ENCODE measurements around the gene CCDC12. TPM values are rescaled to one million over a fixed set of nuclear protein-coding genes. Genes with fewer than 3 reads are reported as not detected.
"Not testable (repeated sequence)": the region's sequence is repeated elsewhere in the genome, so short reads cannot be mapped to it uniquely, and the experiment has no call there.

Gene CCDC12
- total RNA-seq, 4 donors from 2014 or later, result 36.9 to 59.4 (median 50.2) TPM

DNA sequence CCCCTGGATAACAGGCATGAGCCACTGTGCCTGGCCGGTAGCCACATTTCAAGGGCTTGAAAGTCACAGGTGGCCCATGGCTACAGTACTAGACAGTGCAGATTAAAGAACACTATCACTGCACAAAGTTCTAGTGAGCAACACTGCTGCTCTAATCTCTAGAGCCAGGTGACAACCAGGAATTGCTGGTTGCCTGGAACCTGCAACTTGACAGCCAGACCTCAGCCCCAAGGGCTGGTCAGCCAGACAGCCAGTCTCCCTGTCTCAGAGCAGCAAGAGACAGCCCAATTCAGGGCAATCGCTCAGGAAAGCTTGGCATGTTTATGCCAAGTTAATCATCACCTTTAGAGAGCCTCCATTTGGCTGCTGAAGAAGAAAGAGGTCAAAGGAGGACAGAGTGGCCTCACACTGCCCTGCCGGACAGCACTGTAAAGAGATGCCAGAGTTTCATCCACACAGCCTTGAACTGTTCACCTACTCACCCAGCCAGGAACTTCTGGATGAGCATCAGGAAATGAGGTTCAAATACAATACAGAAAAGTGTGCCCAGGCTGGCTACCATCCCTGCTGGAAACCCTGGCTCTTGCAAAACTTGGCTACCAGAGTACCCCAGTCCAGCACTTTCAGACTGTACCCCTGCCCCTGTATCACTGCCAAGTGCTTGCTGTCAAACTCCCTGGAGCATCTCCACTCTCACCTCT is 6.0 kb downstream of the CCDC12 start:
- no peaks in the 10 kb centered on the region for H3K9me3 ChIP-seq
- TF ChIP-seq, protein P1, sequence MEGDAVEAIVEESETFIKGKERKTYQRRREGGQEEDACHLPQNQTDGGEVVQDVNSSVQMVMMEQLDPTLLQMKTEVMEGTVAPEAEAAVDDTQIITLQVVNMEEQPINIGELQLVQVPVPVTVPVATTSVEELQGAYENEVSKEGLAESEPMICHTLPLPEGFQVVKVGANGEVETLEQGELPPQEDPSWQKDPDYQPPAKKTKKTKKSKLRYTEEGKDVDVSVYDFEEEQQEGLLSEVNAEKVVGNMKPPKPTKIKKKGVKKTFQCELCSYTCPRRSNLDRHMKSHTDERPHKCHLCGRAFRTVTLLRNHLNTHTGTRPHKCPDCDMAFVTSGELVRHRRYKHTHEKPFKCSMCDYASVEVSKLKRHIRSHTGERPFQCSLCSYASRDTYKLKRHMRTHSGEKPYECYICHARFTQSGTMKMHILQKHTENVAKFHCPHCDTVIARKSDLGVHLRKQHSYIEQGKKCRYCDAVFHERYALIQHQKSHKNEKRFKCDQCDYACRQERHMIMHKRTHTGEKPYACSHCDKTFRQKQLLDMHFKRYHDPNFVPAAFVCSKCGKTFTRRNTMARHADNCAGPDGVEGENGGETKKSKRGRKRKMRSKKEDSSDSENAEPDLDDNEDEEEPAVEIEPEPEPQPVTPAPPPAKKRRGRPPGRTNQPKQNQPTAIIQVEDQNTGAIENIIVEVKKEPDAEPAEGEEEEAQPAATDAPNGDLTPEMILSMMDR (IDR thresholded peaks at IDR 0.05), result no peak
- TF ChIP-seq EP300 (IDR thresholded peaks at IDR 0.05) (no peak), POLR2A (IDR thresholded peaks at IDR 0.05) (no peak)
- peak overlapping the region in 1 of 4 donors; percentile 7 for H3K27ac ChIP-seq
- no peak for DNase-seq (ENCODE audit: low spot score in 2 of 2)
- H3K36me3 ChIP-seq, result peaks cover 0 to 3% (median 0%) of the 10 kb centered on the region in 3 donors
- WGBS, 2 donors, result 22 to 31% methylated on average over 3 of the region's 3 CpGs
- H3K27me3 ChIP-seq, result no peaks in the 10 kb centered on the region
- H3K4me1 ChIP-seq, result peaks cover 0 to 89% (median 48%) of the 10 kb centered on the region in 4 donors
- no peak overlapping the region for H3K4me3 ChIP-seq

DNA sequence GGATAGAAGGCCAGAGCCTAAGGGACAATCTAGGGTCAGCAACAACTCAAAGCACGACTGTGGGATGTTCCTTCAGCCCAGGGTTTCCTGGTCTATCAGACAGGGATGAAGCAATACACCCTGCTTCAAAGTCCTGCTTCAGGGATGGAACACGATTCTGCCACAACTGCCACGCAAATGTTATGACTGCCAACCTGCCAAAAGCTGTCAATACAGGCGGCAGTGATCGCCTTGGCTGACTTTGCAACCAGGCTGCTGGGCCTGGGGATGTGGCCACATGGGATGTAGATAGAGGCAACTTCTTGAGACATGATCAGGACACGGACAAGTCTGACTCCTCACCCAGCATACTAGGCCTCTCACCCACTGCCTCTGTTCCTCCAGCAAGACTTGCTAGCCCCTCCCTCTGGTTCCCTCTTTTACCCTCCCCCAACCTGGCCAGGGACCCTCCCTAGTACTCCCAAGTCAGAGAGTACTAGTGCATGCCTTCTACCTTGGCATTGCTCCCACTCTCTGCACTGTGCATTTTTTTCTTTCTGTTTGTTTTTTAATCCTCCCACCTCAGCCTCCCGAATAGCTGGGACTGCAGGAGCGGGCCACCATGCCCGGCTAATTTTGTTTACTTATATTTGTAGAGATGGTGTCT is 7.6 kb downstream of the CCDC12 start:
- no peak for DNase-seq (ENCODE audit: low spot score in 2 of 2)
- TF ChIP-seq, protein P1 (IDR thresholded peaks at IDR 0.05), result no peak
- TF ChIP-seq EP300 (IDR thresholded peaks at IDR 0.05) (no peak), POLR2A (IDR thresholded peaks at IDR 0.05) (no peak)
- Histone ChIP-seq H3K27ac (no peak overlapping the region), H3K4me1 (peaks cover 0 to 81% (median 41%) of the 10 kb centered on the region in 4 donors), H3K4me3 (no peak overlapping the region), H3K27me3 (no peaks in the 10 kb centered on the region), H3K36me3 (peaks cover 0 to 5% (median 0%) of the 10 kb centered on the region in 3 donors), H3K9me3 (no peaks in the 10 kb centered on the region)
- 59 to 60% methylated on average over 7 to 9 of the region's 9 CpGs for WGBS, 2 donors

DNA sequence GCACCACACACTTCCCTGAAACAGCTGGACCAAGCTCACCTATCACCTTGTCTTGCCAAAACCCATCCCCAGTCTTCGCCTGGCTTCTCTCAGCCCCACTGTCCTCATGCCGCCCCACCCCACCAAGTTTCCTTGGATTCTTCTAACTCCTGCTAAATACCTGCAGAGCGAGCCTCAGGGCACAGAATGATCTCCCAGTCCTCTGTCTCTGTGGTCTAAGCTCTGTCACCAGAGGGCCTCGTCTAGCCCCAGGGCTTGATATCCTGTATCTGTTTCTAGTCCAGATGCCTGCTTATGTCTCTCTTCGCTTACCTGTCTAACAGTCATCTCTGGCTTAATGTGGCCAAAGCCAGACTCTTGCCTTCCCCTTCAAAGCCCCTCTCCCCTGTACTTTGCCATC is 9.7 kb downstream of the CCDC12 start:
- Histone ChIP-seq H3K36me3 (peaks cover 0 to 14% (median 0%) of the 10 kb centered on the region in 3 donors), H3K4me3 (no peak overlapping the region), H3K9me3 (no peaks in the 10 kb centered on the region), H3K27ac (no peak overlapping the region), H3K27me3 (no peaks in the 10 kb centered on the region), H3K4me1 (peaks cover 0 to 69% (median 33%) of the 10 kb centered on the region in 4 donors)
- no peak for DNase-seq (ENCODE audit: low spot score in 2 of 2)
- WGBS, 2 donors, result 86 to 90% methylated on average over 5 of the region's 5 CpGs
- TF ChIP-seq POLR2A (IDR thresholded peaks at IDR 0.05) (no peak), EP300 (IDR thresholded peaks at IDR 0.05) (no peak)
- TF ChIP-seq, protein P1 (IDR thresholded peaks at IDR 0.05), result no peak

DNA sequence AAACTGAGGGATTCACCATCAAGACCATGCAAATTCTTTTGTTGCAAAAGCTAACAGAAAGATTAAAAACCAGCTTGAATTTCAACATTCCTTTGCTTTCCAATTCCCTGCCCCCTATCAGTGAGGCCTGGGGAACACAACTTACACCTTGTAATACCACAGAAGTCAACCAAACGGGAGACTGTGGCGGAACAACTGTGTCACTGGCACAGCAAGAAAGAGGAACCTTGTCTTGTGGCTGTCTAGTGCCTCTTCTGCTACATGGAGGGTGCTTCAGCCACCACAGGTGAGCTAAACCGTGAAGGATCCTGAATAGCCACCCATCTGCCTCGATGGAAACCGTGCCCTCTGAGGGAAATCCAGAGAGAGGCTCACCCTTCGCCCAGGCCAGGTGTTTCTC is 11.4 kb downstream of the CCDC12 start:
- 68 to 74% methylated on average over 6 of the region's 6 CpGs for WGBS, 2 donors
- Histone ChIP-seq H3K36me3 (peaks cover 0 to 14% (median 0%) of the 10 kb centered on the region in 3 donors), H3K4me3 (no peak overlapping the region), H3K27me3 (no peaks in the 10 kb centered on the region), H3K9me3 (no peaks in the 10 kb centered on the region), H3K27ac (no peak overlapping the region), H3K4me1 (peaks cover 0 to 70% (median 32%) of the 10 kb centered on the region in 4 donors)
- TF ChIP-seq POLR2A (IDR thresholded peaks at IDR 0.05), result no peak
- TF ChIP-seq, protein P1 (IDR thresholded peaks at IDR 0.05), result no peak
- no peak for TF ChIP-seq EP300 (IDR thresholded peaks at IDR 0.05)
- DNase-seq (ENCODE audit: low spot score in 2 of 2), result no peak

DNA sequence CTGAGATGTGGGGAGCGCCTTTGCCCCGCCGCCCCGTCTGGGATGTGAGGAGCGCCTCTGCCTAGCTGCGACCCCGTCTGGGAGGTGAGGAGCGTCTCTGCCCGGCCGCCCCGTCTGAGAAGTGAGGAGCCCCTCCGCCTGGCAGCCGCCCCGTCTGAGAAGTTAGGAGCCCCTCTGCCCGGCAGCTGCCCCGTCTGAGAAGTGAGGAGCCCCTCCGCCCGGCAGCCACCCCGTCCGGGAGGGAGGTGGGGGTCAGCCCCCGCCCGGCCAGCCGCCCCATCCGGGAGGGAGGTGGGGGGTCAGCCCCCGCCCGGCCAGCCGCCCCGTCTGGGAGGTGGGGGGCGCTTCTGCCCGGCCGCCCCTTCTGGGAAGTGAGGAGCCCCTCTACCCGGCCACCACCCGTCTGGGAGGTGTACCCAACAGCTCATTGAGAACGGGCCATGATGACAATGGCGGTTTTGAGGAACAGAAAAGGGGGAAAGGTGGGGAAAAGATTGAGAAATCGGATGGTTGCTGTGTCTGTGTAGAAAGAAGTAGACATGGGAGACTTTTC is 12.4 kb downstream of the CCDC12 start:
- H3K4me3 ChIP-seq; H3K27ac ChIP-seq; H3K9me3 ChIP-seq; DNase-seq (ENCODE audit: low spot score in 2 of 2); H3K27me3 ChIP-seq: not testable (repeated sequence)
- H3K4me1 ChIP-seq, result peaks cover 0 to 71% (median 41%) of the 10 kb centered on the region in 4 donors
- WGBS, 2 donors, result 76 to 79% methylated on average over 10 to 12 of the region's 36 CpGs
- peaks cover 0 to 14% (median 0%) of the 10 kb centered on the region in 3 donors for H3K36me3 ChIP-seq
